IMR-90 (cell line): ENCODE data around the gene OR52M1. TPM values are rescaled to one million over a fixed set of nuclear protein-coding genes. Genes with fewer than 3 reads are reported as not detected.

ENCODE experiments used
- ATAC-seq: fragments of 200-7000 bp; cut with Tn5 transposase; 2 replicates; pipeline ENCODE4 v1.9.1; 2020; ENCODE audit warnings: low read depth, mild to moderate bottlenecking, moderate library complexity
- BruUV-seq: library from RNA; stranded (reverse); fragments of 400-500 nt; replicated peaks from 2 replicates; lab custom pipeline; 2021; lab: Mats Ljungman, UMichigan
- CTCF ChIA-PET: fragments of 300-600 bp; formaldehyde crosslinking; extraction: SDS; loops from one replicate; lab custom pipeline; 2021; ENCODE audit warnings: antibody characterized with exemption; lab: Yijun Ruan, JAX
- POLR2A ChIA-PET: fragments of 300-600 bp; sonication (Branson Sonifier 250); formaldehyde crosslinking; loops from one replicate; lab custom pipeline; 2022; ENCODE audit warnings: antibody characterized with exemption; ENCODE audit not compliant: unreplicated experiment; lab: Charles Lee
- DNase-seq: peaks from one replicate; pipeline ENCODE4 v3.0.0; 2013
- H2AFZ ChIP-seq: replicated peaks from 2 replicates; pipeline ENCODE3; 2013; ENCODE audit warnings: low read length, mild to moderate bottlenecking; ENCODE audit not compliant: poor library complexity
- H2AK5ac ChIP-seq: 2 replicates; pipeline ENCODE4 v1.6.1; 2013; ENCODE audit warnings: low read depth, low read length, inconsistent platforms
- H2AK9ac ChIP-seq: replicated peaks from 2 replicates; pipeline ENCODE3; 2013; ENCODE audit warnings: mild to moderate bottlenecking, low read depth, low read length, moderate library complexity; ENCODE audit not compliant: poor library complexity
- H2BK120ac ChIP-seq: 2 replicates; pipeline ENCODE4 v1.6.1; 2013; ENCODE audit warnings: low read depth, low read length, inconsistent platforms
- H2BK15ac ChIP-seq: 3 replicates; pipeline ENCODE4 v1.6.1; 2013; ENCODE audit warnings: low read depth, low read length, inconsistent platforms
- H2BK20ac ChIP-seq: 2 replicates; pipeline ENCODE4 v1.6.1; 2013; ENCODE audit warnings: low read depth, mild to moderate bottlenecking, inconsistent platforms, low read length, moderate library complexity
- H2BK5ac ChIP-seq: 2 replicates; pipeline ENCODE4 v1.6.1; 2013; ENCODE audit warnings: mild to moderate bottlenecking, low read depth, low read length, inconsistent platforms; ENCODE audit not compliant: poor library complexity, severe bottlenecking
- H3K14ac ChIP-seq: replicated peaks from 2 replicates; pipeline ENCODE4 v1.6.1; 2013; ENCODE audit warnings: low read depth, low read length, inconsistent platforms
- H3K18ac ChIP-seq: 2 replicates; pipeline ENCODE4 v1.6.1; 2013; ENCODE audit warnings: low read depth, low read length, control low read depth
- H3K23ac ChIP-seq: 2 replicates; pipeline ENCODE4 v1.6.1; 2013; ENCODE audit warnings: low read depth, low read length, inconsistent platforms
- H3K27ac ChIP-seq: 2 replicates; pipeline ENCODE4 v1.5.1; 2013; ENCODE audit warnings: mild to moderate bottlenecking, control low read depth, low read length; ENCODE audit not compliant: insufficient read depth
- H3K27me3 ChIP-seq: 2 replicates; pipeline ENCODE4 v1.6.1; 2013; ENCODE audit warnings: low read length; ENCODE audit not compliant: control insufficient read depth, insufficient read depth
- H3K36me3 ChIP-seq: 2 replicates; pipeline ENCODE4 v1.6.1; 2013; ENCODE audit warnings: low read length, mixed read lengths; ENCODE audit not compliant: control insufficient read depth, insufficient read depth
- H3K4ac ChIP-seq: 2 replicates; pipeline ENCODE4 v1.6.1; 2013; ENCODE audit warnings: low read depth, low read length, inconsistent platforms
- H3K4me1 ChIP-seq: 2 replicates; pipeline ENCODE4 v1.6.1; 2013; ENCODE audit warnings: low read length, mixed read lengths; ENCODE audit not compliant: control insufficient read depth, insufficient read depth
- H3K4me2 ChIP-seq: 2 replicates; pipeline ENCODE4 v1.6.1; 2013; ENCODE audit warnings: low read depth, mild to moderate bottlenecking, control low read depth, low read length, moderate library complexity
- H3K4me3 ChIP-seq: 2 replicates; pipeline ENCODE4 v1.5.1; 2013; ENCODE audit warnings: low read depth, mild to moderate bottlenecking, control low read depth, low read length, moderate library complexity; ENCODE audit not compliant: insufficient read depth
- H3K56ac ChIP-seq: 2 replicates; pipeline ENCODE4 v1.6.1; 2013; ENCODE audit warnings: low read length, inconsistent platforms; ENCODE audit not compliant: insufficient read depth; ENCODE audit errors: extremely low read depth
- H3K79me1 ChIP-seq, 2 experiments: 2 replicates each; pipeline ENCODE4 v1.6.1; 2013; ENCODE audit warnings: low read length in 2 of 2, inconsistent platforms in 1 of 2, low read depth in 1 of 2
- H3K9ac ChIP-seq: 2 replicates; pipeline ENCODE4 v1.6.1; 2013; ENCODE audit warnings: low read depth, low read length, control low read depth
- H3K9me1 ChIP-seq: 2 replicates; pipeline ENCODE4 v1.6.1; 2013; ENCODE audit warnings: low read length, inconsistent platforms; ENCODE audit not compliant: insufficient read depth
- H3K9me3 ChIP-seq: 2 replicates; pipeline ENCODE4 v1.6.1; 2013; ENCODE audit warnings: low read length; ENCODE audit not compliant: control insufficient read depth, insufficient read depth
- H4K20me1 ChIP-seq: 2 replicates; pipeline ENCODE4 v1.6.1; 2013; ENCODE audit warnings: low read length, inconsistent platforms; ENCODE audit not compliant: insufficient read depth
- H4K5ac ChIP-seq: 2 replicates; pipeline ENCODE4 v1.6.1; 2013; ENCODE audit warnings: mild to moderate bottlenecking, low read depth, low read length, control low read depth
- H4K8ac ChIP-seq, 2 experiments: 2 replicates each; pipeline ENCODE4 v1.6.1; 2013; ENCODE audit warnings: low read depth in 2 of 2, low read length in 2 of 2, control low read depth in 1 of 2, inconsistent platforms in 1 of 2
- H4K91ac ChIP-seq: 2 replicates; pipeline ENCODE4 v1.6.1; 2013; ENCODE audit warnings: low read depth, low read length, inconsistent platforms; ENCODE audit not compliant: insufficient read depth
- FOS ChIP-seq: fragments of 150-350 bp; IDR thresholded peaks from 2 replicates; pipeline ENCODE4 v1.6.1; 2016; ENCODE audit warnings: low read depth, low read length
- NFE2L2 ChIP-seq: fragments of 150-350 bp; IDR thresholded peaks from 2 replicates; pipeline ENCODE4 v1.6.1; 2016; ENCODE audit warnings: low read depth, mild to moderate bottlenecking, low read length
- POLR2A ChIP-seq: IDR thresholded peaks from 2 replicates; pipeline ENCODE4 v1.6.1; 2012; ENCODE audit warnings: mild to moderate bottlenecking, low read depth, low read length
- dilution Hi-C: fragments of 300-500 bp; cut with HindIII; formaldehyde crosslinking; loops from one replicate; pipeline ENCODE4 v1.14.3; 2018; ENCODE audit warnings: low sequenced_read_pairs; ENCODE audit not compliant: unreplicated experiment
- in situ Hi-C: fragments of 300-500 bp; cut with MboI; formaldehyde crosslinking; loops from 3 replicates; pipeline ENCODE4 v1.14.3; 2019; ENCODE audit warnings: low sequenced_read_pairs, inconsistent platforms, mixed read lengths
- intact Hi-C: fragments of 100-400 bp; cut with micrococcal nuclease; formaldehyde crosslinking; loops from 2 replicates; pipeline ENCODE4 v1.10.0; 2022
- polyA plus RNA-seq, 3 experiments: library from polyadenylated mRNA; depleted of rRNA; stranded (reverse); fragments of >200 nt; gene quantifications; 2 replicates each; pipeline ENCODE4 v1.2.3, GENCODE V29; 2012; ENCODE audit warnings: low replicate concordance in 1 of 3
- total RNA-seq: library from RNA; depleted of rRNA; stranded (reverse); fragments of >200 nt; gene quantifications from 2 replicates; pipeline ENCODE4 v1.2.3, GENCODE V29; 2012
- TF ChIP-seq, protein P1 (sequence below): fragments of 150-350 bp; IDR thresholded peaks from 2 replicates; pipeline ENCODE4 v1.6.1; 2017; ENCODE audit warnings: mild to moderate bottlenecking, antibody characterized with exemption, low read length, low read depth

OR52M1 gene
- total and polyA plus RNA-seq, 2 of the 4 experiments (the other 2 are of a cell fraction), result not detected

DNA sequence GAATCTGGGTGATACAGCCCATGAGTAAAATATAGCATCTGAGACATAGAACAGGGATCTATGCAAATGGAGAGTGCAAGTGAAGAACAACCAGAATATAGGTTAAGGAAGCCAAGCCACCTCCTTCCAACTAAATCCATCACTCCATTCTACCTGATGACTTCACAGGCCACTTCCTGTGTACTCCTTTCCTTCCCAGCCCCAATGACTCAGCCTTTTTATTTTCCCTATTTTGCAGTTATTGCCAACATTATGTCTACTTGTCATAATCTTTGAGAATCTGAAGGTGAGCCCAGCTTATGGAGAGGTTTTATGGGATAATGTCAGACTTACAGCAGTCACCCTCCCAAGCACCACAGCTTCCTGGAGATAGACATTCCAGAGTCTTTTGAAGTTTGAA lies 1.4 kb upstream of the OR52M1 start:
- Histone ChIP-seq H3K9me1 (no peaks in the 10 kb centered on the region), H4K20me1 (no peaks in the 10 kb centered on the region), H3K36me3 (no peaks in the 10 kb centered on the region), H3K27me3 (no peaks in the 10 kb centered on the region), H2AK9ac (no peak overlapping the region), H3K4me2 (no peak overlapping the region), H2AFZ (no peak overlapping the region), H2BK120ac (no peak overlapping the region), H2BK20ac (no peak overlapping the region), H2AK5ac (no peak overlapping the region), H4K8ac (no peak overlapping the region), H3K14ac (no peak overlapping the region), H3K4ac (no peak overlapping the region), H4K5ac (no peak overlapping the region), H3K9me3 (no peaks in the 10 kb centered on the region), H3K27ac (no peak overlapping the region), H3K9ac (no peak overlapping the region), H3K79me1 (no peaks in the 10 kb centered on the region), H4K91ac (no peak overlapping the region), H3K4me1 (no peaks in the 10 kb centered on the region), H2BK5ac (no peak overlapping the region), H3K23ac (no peak overlapping the region), H3K4me3 (no peak overlapping the region), H3K56ac (no peak overlapping the region), H2BK15ac (no peak overlapping the region), H3K18ac (no peak overlapping the region)
- DNase-seq (no peak), ATAC-seq (no peak)
- in situ Hi-C loops (loop anchor here (5.0 kb wide), 1 partner anchor 361 kb away; no protein-coding TSS in a partner anchor), dilution Hi-C loops (no loop called here), intact Hi-C loops (no loop called here)
- TF ChIP-seq, protein P1, sequence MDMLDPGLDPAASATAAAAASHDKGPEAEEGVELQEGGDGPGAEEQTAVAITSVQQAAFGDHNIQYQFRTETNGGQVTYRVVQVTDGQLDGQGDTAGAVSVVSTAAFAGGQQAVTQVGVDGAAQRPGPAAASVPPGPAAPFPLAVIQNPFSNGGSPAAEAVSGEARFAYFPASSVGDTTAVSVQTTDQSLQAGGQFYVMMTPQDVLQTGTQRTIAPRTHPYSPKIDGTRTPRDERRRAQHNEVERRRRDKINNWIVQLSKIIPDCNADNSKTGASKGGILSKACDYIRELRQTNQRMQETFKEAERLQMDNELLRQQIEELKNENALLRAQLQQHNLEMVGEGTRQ, result no peak
- TF ChIP-seq FOS, result no peak
- no peak for TF ChIP-seq POLR2A
- TF ChIP-seq NFE2L2, result peak; percentile 36; the same call in 1 of the 2 replicates
- ChIA-PET CTCF (interaction anchor here (2.1 kb wide), 1 partner anchor 357 kb away, joined by 6 read pairs; no protein-coding TSS in a partner anchor), POLR2A (no interaction called here)
- BruUV-seq, result no TSS peak
